Measurements from ENCODE around the gene MAPKBP1. TPM values are rescaled to one million over a fixed set of nuclear protein-coding genes. Genes with fewer than 3 reads are reported as not detected.
A peak's percentile ranks its signal among the peaks of the same experiment; 100 is the strongest.
"Not testable (repeated sequence)": the region's sequence is repeated elsewhere in the genome, so short reads cannot be mapped to it uniquely, and the experiment has no call there.

Gene MAPKBP1
- total RNA-seq, 2 donors from 2014 or later, result 16.0 to 17.7 TPM

DNA sequence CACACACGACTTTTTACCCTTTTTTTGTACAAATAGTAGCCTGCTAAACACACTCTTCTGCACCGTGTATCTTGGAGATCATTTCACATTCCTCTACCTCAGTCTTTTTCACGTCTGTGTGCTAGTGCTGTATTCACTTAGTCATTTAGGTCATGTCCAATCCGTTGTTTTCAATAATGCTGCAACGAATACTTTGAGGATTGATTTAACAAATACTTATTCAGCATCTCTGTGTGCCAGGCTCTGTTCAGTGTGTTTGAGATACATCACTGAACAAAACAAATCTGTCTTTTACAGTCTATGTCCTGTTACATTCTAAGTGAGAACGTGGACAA, 54.5 kb downstream of the MAPKBP1 start:
- Mint-ChIP-seq H3K27ac (peak overlapping the region; percentile 98), H3K27me3 (ENCODE audit: low read depth) (no peaks in the 10 kb centered on the region), H3K9me3 (no peaks in the 10 kb centered on the region), H3K36me3 (ENCODE audit: insufficient read depth in 2 of 2) (no peaks in the 10 kb centered on the region), H3K4me3 (peak overlapping the region; percentile 92 to 100), H3K4me1 (ENCODE audit: low read depth) (peaks cover 54% of the 10 kb centered on the region)
- ATAC-seq (replicated peaks in 1 of 2), result no peak
- DNase-seq, result no peak

DNA sequence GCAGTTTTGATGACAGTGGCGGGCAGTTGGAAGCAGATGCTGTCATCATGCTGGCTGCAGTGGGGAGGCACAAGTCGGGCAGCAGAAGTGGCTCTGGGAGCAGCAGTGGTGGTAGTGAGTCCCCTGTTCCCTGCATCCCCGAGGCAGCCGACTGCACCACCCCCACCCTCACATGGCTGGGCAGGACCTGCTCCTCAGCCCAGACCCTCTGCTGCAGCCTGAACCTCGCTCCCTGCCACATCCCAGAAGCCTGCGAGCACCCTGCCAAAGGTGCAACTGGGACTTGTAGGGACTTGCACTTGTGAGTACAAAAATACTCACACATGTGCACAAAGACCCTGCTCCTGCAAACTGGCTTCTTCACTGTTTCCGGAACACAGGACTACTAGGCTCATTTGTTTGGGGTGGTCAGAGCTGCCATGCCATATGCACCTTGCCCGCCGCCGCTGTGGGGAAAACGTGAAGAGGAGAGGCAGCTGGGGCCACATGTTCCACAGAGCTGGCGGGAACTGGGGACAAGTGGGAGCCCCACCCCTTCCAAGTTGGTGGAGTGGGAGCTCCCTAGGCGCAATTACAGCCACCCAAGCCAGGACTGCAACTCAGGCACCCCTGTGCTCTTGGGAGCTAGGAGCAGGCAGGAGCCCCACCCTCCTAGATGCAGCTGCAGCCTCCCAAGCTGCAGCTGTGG, 55.8 kb downstream of the MAPKBP1 start:
- DNase-seq (no peak), ATAC-seq (replicated peaks in 1 of 2) (no peak)
- no peaks in the 10 kb centered on the region for H3K27me3 Mint-ChIP-seq (ENCODE audit: low read depth)
- no peak overlapping the region for H3K4me3 Mint-ChIP-seq
- H3K27ac Mint-ChIP-seq, result no peak overlapping the region
- H3K36me3 Mint-ChIP-seq (ENCODE audit: insufficient read depth in 2 of 2), result no peaks in the 10 kb centered on the region
- H3K4me1 Mint-ChIP-seq (ENCODE audit: low read depth), result peaks cover 56% of the 10 kb centered on the region
- H3K9me3 Mint-ChIP-seq, result no peaks in the 10 kb centered on the region

DNA sequence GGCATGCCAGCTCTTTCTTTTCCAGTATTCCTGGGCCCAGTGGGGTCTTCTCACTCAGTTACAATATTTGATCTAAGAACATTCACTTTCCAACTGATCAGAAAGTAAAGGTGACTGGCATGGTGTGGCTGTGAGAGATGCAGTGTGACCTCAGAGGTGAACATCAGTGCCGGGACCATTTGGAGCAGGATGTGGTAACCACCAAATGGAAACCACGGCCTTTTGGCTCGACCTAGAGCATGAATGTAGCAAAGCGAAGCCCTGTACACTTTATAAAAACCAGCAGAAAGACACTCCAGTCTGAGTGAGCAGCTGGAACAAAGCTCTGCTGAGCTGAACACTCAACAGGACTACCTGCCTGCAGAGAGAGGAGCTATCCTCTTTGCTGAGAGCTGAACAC, 57.0 kb downstream of the MAPKBP1 start:
- peak overlapping the region; percentile 3 for H3K27ac Mint-ChIP-seq
- H3K36me3 Mint-ChIP-seq (ENCODE audit: insufficient read depth in 2 of 2); H3K9me3 Mint-ChIP-seq; H3K27me3 Mint-ChIP-seq (ENCODE audit: low read depth): not testable (repeated sequence)
- DNase-seq (peak; percentile 66 to 69), ATAC-seq (replicated peaks in 1 of 2) (peak; percentile 47 to 48)
- H3K4me1 Mint-ChIP-seq (ENCODE audit: low read depth), result peaks cover 56% of the 10 kb centered on the region
- peak overlapping the region in 1 of 2 donors; percentile 26 for H3K4me3 Mint-ChIP-seq

DNA sequence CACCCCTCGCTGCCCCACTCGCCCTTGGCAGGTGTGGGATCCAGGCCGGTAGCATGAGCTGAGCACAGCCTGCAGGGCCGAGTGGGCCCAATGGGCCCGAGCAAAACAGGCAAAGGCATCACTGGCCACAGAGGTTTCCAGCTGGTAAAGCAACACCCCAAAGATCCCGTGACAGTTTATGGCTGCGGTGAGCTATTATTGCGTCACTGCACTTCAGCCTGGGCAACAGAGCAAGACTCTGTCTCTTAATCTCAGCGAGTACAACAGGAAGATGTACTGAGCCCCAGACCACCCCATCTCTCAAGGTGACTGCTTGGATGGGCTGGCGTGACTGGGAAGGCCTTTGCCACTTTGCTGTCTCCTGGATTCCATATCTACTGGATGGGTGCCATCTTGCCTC, 57.9 kb downstream of the MAPKBP1 start:
- Mint-ChIP-seq H3K36me3 (ENCODE audit: insufficient read depth in 2 of 2) (peaks cover 0 to 1% of the 10 kb centered on the region in 2 donors), H3K27ac (no peak overlapping the region), H3K4me3 (no peak overlapping the region), H3K27me3 (ENCODE audit: low read depth) (no peaks in the 10 kb centered on the region), H3K9me3 (no peaks in the 10 kb centered on the region), H3K4me1 (ENCODE audit: low read depth) (peaks cover 56% of the 10 kb centered on the region)
- ATAC-seq (replicated peaks in 1 of 2), result no peak
- no peak for DNase-seq

DNA sequence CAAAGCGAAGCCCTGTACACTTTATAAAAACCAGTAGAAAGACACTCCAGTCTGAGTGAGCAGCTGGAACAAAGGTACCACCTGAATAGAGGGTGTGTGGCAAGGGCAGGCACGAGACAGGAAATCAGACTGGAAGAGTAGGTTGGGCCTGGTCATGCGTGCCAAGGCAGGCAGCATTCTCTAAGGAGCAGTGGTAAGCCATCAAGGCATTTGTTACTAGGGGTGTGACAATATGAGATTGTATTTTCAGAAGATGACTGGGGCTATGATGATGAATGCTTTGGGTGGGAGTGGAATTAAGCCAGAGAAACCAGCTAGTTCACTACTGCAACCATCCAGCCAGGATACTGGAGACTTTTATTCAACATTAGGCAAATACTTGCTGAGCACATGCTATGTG, 58.6 kb downstream of the MAPKBP1 start:
- ATAC-seq (replicated peaks in 1 of 2) (peak in 1 of 2 donors; percentile 7), DNase-seq (no peak)
- H3K9me3 Mint-ChIP-seq, result no peaks in the 10 kb centered on the region
- peaks cover 51% of the 10 kb centered on the region for H3K4me1 Mint-ChIP-seq (ENCODE audit: low read depth)
- H3K27ac Mint-ChIP-seq, result no peak overlapping the region
- no peaks in the 10 kb centered on the region for H3K27me3 Mint-ChIP-seq (ENCODE audit: low read depth)
- H3K36me3 Mint-ChIP-seq (ENCODE audit: insufficient read depth in 2 of 2), result peaks cover 0 to 1% of the 10 kb centered on the region in 2 donors
- H3K4me3 Mint-ChIP-seq, result no peak overlapping the region

DNA sequence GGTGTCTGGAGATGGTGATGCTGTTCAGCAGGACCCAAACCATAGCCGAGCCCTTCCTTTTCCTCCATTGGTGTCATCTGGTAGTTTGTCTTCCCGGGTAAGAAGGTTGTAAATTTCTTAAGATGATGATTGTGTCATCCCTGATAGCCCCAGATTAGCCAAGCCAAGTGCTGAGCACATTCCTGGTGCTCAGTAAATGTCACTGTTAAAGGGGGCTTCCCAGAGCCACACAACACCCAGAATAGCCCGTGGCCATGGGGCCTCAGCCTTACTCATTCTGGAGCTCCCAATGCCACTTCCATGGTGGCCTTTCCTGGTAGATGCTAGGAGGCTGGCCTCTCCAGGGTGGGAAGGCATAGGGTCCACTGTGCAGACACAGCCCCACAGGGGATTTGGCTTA, 59.8 kb downstream of the MAPKBP1 start:
- DNase-seq (no peak), ATAC-seq (replicated peaks in 1 of 2) (no peak)
- H3K36me3 Mint-ChIP-seq (ENCODE audit: insufficient read depth in 2 of 2), result peaks cover 0 to 1% of the 10 kb centered on the region in 2 donors
- no peak overlapping the region for H3K4me3 Mint-ChIP-seq
- H3K27ac Mint-ChIP-seq, result no peak overlapping the region
- no peaks in the 10 kb centered on the region for H3K27me3 Mint-ChIP-seq (ENCODE audit: low read depth)
- no peaks in the 10 kb centered on the region for H3K9me3 Mint-ChIP-seq
- H3K4me1 Mint-ChIP-seq (ENCODE audit: low read depth), result peaks cover 41% of the 10 kb centered on the region

DNA sequence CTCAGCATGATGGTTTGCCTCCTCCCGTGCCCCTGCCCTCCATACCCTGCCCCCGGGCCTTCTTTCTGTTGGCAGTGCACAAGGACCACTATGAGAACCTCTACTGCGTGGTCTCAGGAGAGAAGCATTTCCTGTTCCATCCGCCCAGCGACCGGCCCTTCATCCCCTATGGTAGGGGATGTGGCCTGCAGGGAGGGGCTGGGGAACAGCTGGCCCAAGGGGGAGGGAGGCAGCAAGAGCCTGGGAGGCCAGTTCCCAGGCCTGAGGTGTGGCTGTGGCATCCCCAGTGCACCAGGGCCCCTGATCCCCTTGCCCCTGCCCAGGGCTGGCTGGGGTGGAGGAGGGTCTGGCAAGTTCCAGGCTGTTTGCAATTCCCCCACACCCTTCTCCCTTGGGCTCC, 61.8 kb downstream of the MAPKBP1 start:
- no peaks in the 10 kb centered on the region for H3K9me3 Mint-ChIP-seq
- peaks cover 27% of the 10 kb centered on the region for H3K4me1 Mint-ChIP-seq (ENCODE audit: low read depth)
- H3K27ac Mint-ChIP-seq, result no peak overlapping the region
- no peak overlapping the region for H3K4me3 Mint-ChIP-seq
- DNase-seq (no peak), ATAC-seq (replicated peaks in 1 of 2) (no peak)
- no peaks in the 10 kb centered on the region for H3K27me3 Mint-ChIP-seq (ENCODE audit: low read depth)
- H3K36me3 Mint-ChIP-seq (ENCODE audit: insufficient read depth in 2 of 2), result peaks cover 0 to 1% of the 10 kb centered on the region in 2 donors

DNA sequence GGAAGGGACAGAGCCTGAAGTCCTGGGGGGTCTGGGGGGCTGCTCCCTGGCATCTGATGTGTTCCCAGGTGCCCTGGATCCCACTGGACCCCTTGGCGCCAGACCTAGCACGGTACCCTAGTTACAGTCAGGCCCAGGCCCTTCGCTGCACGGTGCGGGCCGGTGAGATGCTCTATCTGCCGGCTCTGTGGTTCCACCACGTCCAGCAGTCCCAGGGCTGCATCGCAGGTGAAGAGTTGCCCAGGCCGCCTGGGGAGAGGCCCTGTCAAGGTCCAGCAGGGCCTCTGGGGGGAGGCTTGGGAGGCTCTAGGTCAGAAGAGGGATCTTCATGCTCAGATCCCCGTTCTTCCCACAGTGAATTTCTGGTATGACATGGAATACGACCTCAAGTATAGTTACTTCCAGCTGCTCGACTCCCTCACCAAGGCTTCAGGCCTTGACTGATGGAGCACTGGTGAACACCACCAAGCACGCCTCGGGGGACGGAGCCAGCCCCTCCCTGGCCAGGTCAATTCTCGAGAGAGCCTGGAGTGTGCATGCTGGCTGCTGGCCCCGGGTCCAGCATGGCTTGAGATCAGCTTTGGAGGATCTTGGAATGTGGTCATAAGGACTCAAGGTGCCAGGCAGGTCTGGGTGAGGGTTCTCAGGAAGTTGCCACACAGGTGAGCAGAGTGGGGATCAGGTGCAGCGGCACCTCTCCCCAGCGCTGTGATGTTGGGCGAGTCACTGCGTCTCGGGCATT, 62.6 kb downstream of the MAPKBP1 start:
- no peaks in the 10 kb centered on the region for H3K9me3 Mint-ChIP-seq
- H3K4me3 Mint-ChIP-seq, result no peak overlapping the region
- DNase-seq (no peak), ATAC-seq (replicated peaks in 1 of 2) (no peak)
- no peaks in the 10 kb centered on the region for H3K27me3 Mint-ChIP-seq (ENCODE audit: low read depth)
- H3K36me3 Mint-ChIP-seq (ENCODE audit: insufficient read depth in 2 of 2), result peaks cover 0 to 1% of the 10 kb centered on the region in 2 donors
- H3K27ac Mint-ChIP-seq, result no peak overlapping the region
- H3K4me1 Mint-ChIP-seq (ENCODE audit: low read depth), result peaks cover 19% of the 10 kb centered on the region

DNA sequence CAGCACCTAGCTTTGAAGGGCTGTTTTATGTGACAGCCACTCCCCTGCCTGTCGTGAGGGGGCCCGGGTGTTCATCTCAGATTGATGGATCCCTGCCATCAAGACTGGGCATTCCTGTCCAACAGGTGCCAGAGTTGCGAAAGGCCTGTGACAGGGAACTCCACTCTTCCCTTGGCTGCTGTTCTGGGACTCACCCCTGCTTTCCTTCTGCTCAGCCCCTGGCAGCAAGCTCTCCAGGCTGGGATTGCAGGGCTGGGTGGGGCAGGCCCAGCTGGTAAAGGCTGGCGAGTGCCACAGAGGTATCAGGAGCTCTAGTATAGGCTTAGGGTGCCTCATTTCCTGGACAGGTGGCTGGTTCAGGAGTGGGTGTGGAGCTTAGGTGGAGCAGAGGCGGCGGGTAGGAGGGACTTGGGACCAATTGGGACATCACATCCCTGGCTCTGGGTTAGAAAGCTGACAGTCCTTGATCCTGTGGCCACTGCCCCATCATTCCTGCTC, 64.2 kb downstream of the MAPKBP1 start, which contains the start of gene PLA2G4B:
PLA2G4B (plus strand) TSS at position 448 of the 498 bp plus-strand sequence. CDS start 67 bp downstream, outside the sequence.
- Mint-ChIP-seq H3K9me3 (no peaks in the 10 kb centered on the region), H3K36me3 (ENCODE audit: insufficient read depth in 2 of 2) (peaks cover 0 to 1% of the 10 kb centered on the region in 2 donors), H3K27me3 (ENCODE audit: low read depth) (no peaks in the 10 kb centered on the region), H3K27ac (no peak within 1 kb of the TSS), H3K4me1 (ENCODE audit: low read depth) (peaks cover 5% of the 10 kb centered on the region), H3K4me3 (no peak within 1 kb of the TSS)
- ATAC-seq (replicated peaks in 1 of 2) (no peak), DNase-seq (no peak)

DNA sequence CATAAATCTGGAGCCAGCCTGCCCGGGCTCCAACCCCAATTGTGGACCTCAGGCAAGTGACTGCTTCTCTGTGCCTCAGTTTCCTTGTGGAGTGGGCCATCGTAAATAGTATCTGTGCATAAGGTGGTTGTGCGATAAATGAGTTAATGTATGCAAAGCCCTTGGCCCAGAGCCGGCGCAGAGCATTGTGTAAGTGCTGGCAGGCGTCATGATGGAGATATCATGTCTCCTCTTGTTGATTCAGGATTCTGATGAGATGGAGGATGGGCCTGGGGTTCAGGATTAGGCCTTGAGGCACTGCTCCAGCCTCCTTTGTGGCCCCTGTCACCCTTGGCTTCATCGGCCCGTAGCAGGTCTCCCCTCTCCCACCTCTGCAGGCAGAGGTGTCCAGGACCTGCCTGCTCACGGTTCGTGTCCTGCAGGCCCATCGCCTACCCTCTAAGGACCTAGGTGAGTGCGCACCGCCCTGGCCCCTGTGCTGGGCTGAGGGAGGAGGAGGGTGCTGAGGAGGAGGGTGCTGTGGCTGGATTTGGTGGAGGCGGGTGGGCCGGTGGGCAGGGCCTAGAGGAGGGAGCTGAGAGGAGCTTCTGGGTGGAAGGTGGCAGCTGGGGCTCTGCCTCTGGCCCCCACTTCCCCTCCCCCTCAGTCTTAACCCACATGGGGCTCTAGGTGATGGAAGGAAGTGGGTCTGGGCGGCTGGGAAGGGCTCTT, 65.7 kb downstream of the MAPKBP1 start:
- ATAC-seq (replicated peaks in 1 of 2) (no peak), DNase-seq (no peak)
- no peaks in the 10 kb centered on the region for H3K4me1 Mint-ChIP-seq (ENCODE audit: low read depth)
- no peaks in the 10 kb centered on the region for H3K27me3 Mint-ChIP-seq (ENCODE audit: low read depth)
- H3K9me3 Mint-ChIP-seq, result no peaks in the 10 kb centered on the region
- H3K27ac Mint-ChIP-seq, result no peak overlapping the region
- peaks cover 0 to 1% of the 10 kb centered on the region in 2 donors for H3K36me3 Mint-ChIP-seq (ENCODE audit: insufficient read depth in 2 of 2)
- H3K4me3 Mint-ChIP-seq, result no peak overlapping the region

DNA sequence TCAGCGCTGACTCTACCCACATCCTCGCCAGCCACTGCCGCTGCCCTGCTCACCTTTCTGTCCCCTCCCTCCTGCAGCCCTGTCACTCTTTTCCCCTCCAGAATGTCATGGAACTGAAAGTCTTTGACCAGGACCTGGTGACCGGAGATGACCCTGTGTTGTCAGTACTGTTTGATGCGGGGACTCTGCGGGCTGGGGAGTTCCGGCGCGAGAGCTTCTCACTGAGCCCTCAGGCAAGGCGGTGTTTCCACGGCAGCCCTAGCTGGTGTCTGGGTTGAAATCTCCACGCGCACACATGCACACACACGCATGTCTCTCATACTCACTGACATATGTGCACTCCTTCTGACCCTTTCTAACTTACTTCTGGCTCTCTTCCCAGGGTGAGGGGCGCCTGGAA, 66.4 kb downstream of the MAPKBP1 start:
- no peaks in the 10 kb centered on the region for H3K27me3 Mint-ChIP-seq (ENCODE audit: low read depth)
- ATAC-seq (replicated peaks in 1 of 2) (no peak), DNase-seq (no peak)
- H3K4me1 Mint-ChIP-seq (ENCODE audit: low read depth), result no peaks in the 10 kb centered on the region
- no peaks in the 10 kb centered on the region for H3K36me3 Mint-ChIP-seq (ENCODE audit: insufficient read depth in 2 of 2)
- H3K4me3 Mint-ChIP-seq, result no peak overlapping the region
- no peaks in the 10 kb centered on the region for H3K9me3 Mint-ChIP-seq
- H3K27ac Mint-ChIP-seq, result no peak overlapping the region

DNA sequence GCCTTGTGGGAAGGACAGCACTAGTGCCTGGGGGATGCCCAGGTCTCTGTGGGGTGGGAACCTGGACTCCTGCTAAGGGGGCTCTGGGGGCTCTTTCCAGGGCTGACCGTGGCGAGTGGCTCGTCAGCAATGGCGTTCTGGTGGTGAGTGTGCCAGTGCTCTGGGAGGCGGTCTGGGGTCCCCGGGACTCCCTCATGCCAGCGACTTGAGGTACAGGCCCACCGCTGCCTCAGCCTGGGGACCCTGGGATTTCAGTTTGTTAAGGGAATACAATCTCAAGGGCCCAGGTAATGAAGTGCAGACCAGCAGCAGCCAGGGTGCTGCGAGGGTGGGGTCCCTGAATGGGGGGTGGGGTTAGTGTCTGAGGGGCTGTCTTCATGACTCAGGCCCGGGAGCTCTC, 66.8 kb downstream of the MAPKBP1 start:
- H3K27ac Mint-ChIP-seq, result no peak overlapping the region
- H3K4me3 Mint-ChIP-seq, result no peak overlapping the region
- no peaks in the 10 kb centered on the region for H3K36me3 Mint-ChIP-seq (ENCODE audit: insufficient read depth in 2 of 2)
- H3K9me3 Mint-ChIP-seq, result no peaks in the 10 kb centered on the region
- H3K27me3 Mint-ChIP-seq (ENCODE audit: low read depth), result no peaks in the 10 kb centered on the region
- ATAC-seq (replicated peaks in 1 of 2) (no peak), DNase-seq (no peak)
- H3K4me1 Mint-ChIP-seq (ENCODE audit: low read depth), result no peaks in the 10 kb centered on the region

DNA sequence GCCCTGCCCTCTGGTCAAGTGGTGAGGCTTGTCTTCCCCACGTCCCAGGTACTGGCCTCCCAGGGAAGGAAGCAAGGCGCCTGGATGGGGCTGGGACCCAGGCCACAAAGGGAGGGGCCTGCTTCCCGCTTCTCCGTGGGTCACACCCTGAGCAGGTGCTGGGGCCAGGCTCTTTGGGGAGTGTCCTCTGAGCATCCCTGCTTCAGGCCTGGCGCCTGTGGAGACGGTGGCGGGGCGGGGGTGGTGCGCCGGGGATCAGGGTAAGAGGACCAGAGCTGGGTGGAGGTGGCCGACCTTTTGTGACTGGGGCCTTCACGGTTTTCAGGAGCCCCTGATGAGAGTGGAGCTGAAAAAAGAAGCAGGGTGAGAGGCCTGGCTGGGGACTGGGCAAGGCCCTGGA, 67.9 kb downstream of the MAPKBP1 start:
- no peaks in the 10 kb centered on the region for H3K9me3 Mint-ChIP-seq
- no peaks in the 10 kb centered on the region for H3K36me3 Mint-ChIP-seq (ENCODE audit: insufficient read depth in 2 of 2)
- H3K4me1 Mint-ChIP-seq (ENCODE audit: low read depth), result no peaks in the 10 kb centered on the region
- DNase-seq, result no peak
- no peak overlapping the region for H3K27ac Mint-ChIP-seq
- ATAC-seq (replicated peaks in 1 of 2), result no peak
- no peak overlapping the region for H3K4me3 Mint-ChIP-seq
- no peaks in the 10 kb centered on the region for H3K27me3 Mint-ChIP-seq (ENCODE audit: low read depth)

Measured in activated T-cell treated with anti-CD3 and anti-CD28 coated beads, Interleukin-2, amount 50 U/mL, for 72 hours (primary cell).